T-helper 9 cell (primary cell): ENCODE data around the gene VASH1.

ENCODE experiments used
- DNase-seq: peaks from one replicate; pipeline ENCODE4 v3.0.0-alpha.2; 2020

The VASH1 gene

GRCh38 chr14:76832503-76832988 is 71.3 kb downstream of the VASH1 start:
- no peak for DNase-seq
